Right ventricle myocardium superior (tissue), 1 donor: ENCODE measurements around the gene CYP4X1. TPM values are rescaled to one million over a fixed set of nuclear protein-coding genes. Genes with fewer than 3 reads are reported as not detected.
"Not testable (repeated sequence)": the region's sequence is repeated elsewhere in the genome, so short reads cannot be mapped to it uniquely, and the experiment has no call there.

ENCODE experiments used
- ATAC-seq: fragments of 200-7000 bp; cut with Tn5 transposase; one replicate; pipeline ENCODE4 v1.9.1; 2020; ENCODE audit warnings: mild to moderate bottlenecking; ENCODE audit not compliant: poor library complexity
- DNase-seq: peaks from one replicate; pipeline ENCODE4 v3.0.0-alpha.2; 2020
- intact Hi-C: fragments of 100-400 bp; cut with DNase I; formaldehyde crosslinking; loops from one replicate; pipeline ENCODE4 v1.11.2; 2022
- long read RNA-seq: library from polyadenylated mRNA; unstranded; transcript quantifications from one replicate; pipeline ENCODE4 v2.0.0, GENCODE V29; 2021
- total RNA-seq: library from RNA; stranded (reverse); fragmentation: NEBNext Ultra II Directional; extraction: Animal tissue kit (Norgen Biotek cat#: 25700); gene quantifications from one replicate; pipeline ENCODE4 v1.2.1, GENCODE V29; 2021
- donor health status: DM: no; HTN: yes; CAD: no; lungs with severe emphysema.

CYP4X1 gene, protein sequence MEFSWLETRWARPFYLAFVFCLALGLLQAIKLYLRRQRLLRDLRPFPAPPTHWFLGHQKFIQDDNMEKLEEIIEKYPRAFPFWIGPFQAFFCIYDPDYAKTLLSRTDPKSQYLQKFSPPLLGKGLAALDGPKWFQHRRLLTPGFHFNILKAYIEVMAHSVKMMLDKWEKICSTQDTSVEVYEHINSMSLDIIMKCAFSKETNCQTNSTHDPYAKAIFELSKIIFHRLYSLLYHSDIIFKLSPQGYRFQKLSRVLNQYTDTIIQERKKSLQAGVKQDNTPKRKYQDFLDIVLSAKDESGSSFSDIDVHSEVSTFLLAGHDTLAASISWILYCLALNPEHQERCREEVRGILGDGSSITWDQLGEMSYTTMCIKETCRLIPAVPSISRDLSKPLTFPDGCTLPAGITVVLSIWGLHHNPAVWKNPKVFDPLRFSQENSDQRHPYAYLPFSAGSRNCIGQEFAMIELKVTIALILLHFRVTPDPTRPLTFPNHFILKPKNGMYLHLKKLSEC
- total RNA-seq: 1.9 TPM
- long read RNA-seq, partial matches to known transcripts: 1 of 3 reads
- long read RNA-seq, other reads (novel, unspliced or antisense): 0 of 3 reads

DNA sequence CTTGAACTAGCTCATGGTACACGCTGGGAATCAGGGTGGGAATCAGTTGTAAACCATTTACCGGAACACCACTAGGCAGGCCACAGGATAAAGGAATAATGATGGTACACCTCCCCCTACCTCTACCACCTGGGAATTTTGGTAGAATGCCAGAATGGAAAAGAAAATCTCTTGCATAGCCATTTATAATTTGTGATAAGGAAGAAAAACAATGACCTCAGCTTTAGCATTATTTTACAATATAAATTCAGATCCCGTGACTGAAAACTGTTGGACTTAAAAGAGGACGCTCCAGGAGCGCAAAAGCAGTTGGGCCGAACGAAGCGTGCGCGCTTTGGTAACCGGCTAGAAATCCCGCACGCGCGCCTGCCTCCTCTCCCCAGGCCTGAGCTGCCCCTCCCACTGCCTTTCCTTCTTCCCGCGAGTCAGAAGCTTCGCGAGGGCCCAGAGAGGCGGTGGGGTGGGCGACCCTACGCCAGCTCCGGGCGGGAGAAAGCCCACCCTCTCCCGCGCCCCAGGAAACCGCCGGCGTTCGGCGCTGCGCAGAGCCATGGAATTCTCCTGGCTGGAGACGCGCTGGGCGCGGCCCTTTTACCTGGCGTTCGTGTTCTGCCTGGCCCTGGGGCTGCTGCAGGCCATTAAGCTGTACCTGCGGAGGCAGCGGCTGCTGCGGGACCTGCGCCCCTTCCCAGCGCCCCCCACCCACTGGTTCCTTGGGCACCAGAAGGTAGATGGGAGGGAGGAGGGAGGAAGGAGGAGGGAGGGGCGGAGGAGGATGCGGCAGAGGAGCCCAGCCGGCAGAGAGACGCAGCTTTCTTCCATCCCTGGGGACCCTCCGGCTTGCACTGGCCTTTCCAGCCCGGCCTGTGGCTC is at the start of gene CYP4X1:
Gene CYP4X1 (plus strand): TSS at position 402 of the 873 bp plus-strand sequence. CDS start 149 bp downstream, at position 551.
- peak; percentile 66 for DNase-seq
- ATAC-seq: peak; percentile 76
- intact Hi-C loops: no loop called here

DNA sequence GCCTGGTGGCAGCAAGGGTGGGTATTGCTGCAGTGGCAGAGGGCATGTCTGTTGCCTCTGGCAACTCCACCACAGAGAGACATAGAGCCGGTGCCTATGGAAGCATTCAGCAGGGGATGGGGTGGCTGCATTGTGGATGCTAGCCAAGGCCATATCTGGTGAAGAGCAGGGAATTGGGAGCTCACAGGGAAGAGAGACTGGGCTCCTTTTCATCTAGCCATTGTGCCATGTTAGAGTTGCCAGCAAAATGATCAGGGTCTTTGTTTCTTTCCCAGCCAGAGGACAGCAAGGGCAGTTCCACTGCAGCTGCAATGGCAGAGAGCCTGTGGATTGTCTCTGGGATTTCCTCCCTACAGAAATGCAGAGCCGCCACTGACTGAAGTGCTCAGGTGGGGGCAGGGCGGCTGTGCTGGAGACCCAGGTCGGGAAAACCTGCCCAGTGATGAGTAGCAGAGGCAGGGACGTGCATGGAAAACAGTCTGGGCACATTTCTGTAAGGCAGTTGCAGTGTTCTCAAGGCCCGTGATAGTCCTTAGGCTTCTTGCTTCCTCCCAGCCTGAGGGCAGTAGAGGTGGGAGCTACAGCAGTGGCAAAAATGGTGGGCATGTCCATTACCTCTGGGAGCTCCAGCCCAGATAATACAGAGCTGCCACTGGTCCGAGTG is 40.2 kb upstream of the CYP4X1 start:
- ATAC-seq: no peak
- DNase-seq: no peak
- intact Hi-C loops: no loop called here

DNA sequence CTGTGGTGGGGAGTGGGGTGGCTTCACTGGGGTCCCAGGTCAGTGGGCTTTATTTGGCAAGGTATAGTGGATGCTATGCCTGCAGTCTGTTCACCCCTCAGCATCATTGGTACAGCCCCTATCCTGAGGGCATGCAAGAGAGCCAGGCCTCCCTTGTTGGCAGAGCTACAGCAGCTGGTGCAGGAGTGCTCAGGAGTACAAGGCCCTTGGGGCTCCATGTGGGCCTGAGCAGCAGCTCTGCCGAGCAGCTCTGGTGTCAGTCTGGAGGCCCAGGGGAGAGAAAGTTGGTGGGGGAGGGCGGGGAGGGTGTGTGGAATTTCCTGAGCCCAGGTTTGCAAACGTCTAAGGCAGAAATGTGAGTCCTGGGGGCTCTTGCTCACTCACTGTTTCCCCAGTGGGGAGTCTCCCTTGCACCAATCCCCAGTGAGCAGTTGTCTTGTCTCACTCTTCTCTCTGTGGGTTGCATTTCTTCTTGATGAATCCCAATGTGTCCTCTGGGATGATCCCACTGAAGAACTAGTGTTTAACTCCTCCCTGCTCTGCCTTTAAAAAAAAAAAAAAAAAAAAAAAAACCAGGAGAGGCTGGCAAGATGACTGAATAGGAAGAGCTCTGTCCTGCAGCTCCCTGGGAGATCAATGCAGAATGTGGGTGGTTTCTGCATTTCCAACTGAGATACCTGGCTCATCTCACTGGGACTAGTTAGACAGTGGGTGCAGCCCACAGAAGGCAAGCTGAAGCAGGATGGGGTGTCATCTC is 39.5 kb upstream of the CYP4X1 start:
- no peak for ATAC-seq
- DNase-seq: no peak
- intact Hi-C loops: no loop called here

DNA sequence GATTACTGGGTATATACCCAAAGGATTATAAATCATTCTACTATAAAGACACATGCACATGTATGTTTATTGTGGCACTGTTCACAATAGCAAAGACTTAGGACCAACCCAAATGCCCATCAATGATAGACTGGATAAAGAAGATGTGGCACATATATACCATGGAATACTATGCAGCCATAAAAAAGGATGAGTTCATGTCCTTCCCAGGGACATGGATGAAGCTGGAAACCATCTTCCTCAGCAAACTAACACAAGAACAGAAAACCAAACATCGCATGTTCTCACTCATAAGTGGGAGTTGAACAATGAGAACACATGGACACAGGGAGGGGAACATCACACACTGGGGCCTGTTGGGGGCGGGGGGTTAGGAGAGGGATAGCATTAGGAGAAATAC is 32.9 kb upstream of the CYP4X1 start:
- intact Hi-C loops: not testable (repeated sequence)

DNA sequence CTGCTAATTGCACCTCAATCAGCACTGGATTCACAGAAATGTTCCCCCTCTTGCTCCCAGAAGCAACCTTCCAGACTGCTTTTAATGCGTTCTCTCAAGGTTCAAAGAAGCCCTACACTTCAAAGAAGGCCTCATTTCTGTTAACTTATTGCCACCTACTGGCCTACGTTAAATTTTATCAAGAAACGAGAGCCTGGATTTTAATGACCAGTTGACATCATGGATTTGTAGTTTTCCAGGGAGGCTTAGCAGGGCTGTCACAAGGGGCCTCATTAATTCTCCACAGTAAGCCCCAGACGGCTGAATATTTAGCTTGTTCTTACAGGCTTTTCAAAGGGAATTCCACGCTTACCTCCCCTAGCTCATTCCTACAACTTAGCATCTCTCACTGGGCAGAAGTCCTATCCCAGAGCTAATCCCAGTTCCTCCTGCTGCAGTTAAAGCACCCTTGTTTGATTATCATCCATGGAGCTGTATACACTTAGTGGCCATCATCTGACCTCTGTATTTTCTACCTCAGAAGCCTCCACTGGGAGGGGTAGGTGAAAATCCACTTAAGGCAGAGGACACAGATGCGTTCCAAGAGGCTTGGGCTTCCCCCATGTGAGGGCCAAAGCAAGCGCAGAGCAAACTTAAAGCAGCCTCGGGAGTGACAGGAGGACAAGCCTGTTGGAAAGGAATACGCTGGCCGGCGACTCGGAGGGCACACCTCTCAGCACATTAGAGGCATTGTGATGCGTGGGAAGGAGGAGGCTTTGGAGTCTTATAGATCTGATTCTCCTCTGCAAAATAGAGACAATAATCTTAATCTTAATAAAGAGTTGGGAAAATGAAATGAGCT is 32.2 kb upstream of the CYP4X1 start:
- ATAC-seq: no peak
- intact Hi-C loops: no loop called here
- no peak for DNase-seq

More for the DNA sequence above, 32.9 kb upstream of the CYP4X1 start:
- DNase-seq, ATAC-seq: not testable (repeated sequence)

DNA sequence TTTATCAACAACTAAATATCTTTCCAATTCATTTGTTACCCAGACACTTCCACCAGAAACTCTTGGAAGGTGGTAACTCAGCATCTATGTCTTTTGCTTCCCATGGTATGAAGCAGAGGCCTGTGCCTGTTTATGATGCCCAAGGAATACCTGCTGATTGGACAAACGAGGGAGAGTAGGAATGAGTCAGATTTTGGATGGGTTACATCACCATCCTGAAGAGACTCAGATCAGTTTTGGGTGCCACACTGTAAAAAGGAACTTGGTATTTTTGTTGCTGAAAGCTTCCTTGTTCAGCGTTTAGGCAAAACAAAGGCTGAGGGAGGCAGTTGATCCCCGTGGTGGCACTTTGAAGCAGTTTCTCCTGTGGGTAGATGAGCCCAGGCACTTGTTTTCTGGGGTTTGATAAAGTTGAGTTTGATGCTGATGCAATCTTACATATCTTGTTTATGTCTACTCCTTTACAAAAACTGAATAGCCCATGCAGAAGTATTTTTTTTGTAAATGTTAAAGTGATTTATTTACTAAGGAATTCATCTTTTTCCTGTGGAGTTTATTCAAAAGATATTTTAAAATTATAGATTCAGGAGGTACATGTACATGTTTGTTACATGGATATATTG is 26.7 kb upstream of the CYP4X1 start:
- intact Hi-C loops: no loop called here
- DNase-seq (no peak), ATAC-seq (no peak)

DNA sequence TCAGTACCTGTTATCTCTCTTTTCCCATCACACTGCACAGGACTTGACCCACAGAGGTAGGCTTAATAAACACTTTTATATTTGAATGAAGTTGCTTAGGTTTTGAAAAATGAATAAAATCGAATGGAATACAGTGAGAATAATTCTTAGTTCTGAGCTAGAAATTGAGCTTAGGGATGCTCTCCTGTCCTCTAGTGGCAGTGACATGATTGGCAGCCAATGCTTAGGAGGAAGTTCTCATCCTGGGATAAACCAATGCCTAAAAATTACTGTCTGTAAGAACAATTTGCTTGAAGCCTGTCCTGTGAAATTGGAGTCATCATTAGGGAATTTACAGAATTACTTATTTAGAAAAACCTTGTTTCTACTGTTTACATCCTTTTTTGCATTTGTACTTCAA is 21.3 kb upstream of the CYP4X1 start:
- ATAC-seq: no peak
- DNase-seq: no peak
- intact Hi-C loops: no loop called here

DNA sequence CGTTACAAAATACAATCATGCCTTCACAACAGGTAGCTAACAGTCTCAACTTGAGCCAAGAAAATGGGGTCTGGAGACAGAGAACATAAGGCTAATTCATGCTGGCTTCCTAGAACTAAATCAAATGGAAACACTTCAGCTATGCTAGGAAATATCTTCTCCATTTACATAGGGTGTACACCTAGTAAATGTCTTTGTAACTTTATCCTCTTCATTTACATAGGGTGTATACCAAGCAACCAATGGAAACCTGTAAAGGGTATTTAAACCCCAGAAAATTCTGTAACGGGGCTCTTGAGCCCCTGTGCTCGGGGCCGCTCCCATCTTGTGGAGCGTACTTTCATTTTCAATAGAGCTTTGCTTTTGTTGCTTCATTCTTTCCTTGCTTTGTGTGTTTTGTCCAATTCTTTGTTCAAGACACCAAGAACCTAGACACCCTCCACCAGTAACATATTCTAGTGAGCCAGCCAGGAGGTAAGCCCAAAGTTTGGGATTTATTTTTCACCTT is 19.5 kb upstream of the CYP4X1 start:
- no peak for ATAC-seq
- DNase-seq: no peak
- intact Hi-C loops: no loop called here

DNA sequence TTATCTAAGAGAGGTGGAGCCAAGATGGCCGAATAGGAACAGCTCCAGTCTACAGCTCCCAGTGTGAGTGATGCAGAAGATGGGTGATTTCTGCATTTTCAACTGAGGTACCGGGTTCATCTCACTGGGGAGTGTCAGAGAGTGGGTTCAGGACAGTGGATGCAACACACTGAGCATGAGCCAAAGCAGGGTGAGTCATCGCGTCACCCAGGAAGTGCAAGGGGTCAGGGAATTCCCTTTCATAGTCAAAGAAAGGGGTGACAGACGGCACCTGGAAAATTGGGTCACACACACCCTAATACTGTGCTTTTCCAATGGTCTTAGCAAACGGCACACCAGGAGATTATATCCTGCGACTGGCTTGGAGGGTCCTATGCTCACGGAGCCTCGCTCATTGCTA is 17.0 kb upstream of the CYP4X1 start:
- intact Hi-C loops, ATAC-seq, DNase-seq: not testable (repeated sequence)

DNA sequence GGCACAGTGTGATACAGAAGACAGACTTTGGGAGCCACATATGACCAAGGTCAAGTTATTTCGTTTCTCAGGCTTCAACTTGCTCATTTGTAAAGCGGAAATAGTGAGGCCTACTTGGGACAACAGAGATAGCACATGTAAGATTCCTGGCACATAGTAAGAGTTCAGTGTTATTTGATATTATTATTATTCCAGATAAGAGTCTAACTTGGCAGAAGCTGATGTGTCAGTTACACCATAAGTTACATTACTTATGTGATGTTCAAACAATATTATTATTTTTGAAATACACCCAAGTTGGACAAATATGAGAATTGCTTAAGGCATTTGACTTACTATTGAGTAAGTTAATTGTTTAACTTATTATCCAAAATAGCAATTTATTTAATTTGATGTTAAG is 10.2 kb upstream of the CYP4X1 start:
- DNase-seq (no peak), ATAC-seq (peak; percentile 55)
- intact Hi-C loops: no loop called here

DNA sequence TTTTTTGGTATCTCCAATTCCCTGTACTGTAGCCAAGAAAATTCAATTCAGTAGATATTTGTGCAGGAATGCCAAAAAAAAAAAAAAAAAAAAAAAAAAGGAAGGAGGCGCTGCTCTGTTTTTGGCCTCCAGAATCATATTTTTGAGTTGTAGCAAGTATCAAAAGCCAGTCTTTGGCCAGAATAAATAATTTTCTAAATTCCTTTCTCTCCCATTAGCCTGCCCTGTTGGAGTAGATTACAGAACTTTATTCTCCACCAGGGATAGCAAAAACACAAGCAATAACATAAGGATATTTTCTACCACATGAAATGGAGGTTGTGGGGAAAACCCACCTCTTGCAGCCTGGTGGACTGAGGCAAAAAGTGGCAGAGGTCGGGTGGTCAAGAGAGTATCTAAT is 2.4 kb upstream of the CYP4X1 start:
- no peak for DNase-seq
- peak; percentile 60 for ATAC-seq
- intact Hi-C loops: no loop called here

DNA sequence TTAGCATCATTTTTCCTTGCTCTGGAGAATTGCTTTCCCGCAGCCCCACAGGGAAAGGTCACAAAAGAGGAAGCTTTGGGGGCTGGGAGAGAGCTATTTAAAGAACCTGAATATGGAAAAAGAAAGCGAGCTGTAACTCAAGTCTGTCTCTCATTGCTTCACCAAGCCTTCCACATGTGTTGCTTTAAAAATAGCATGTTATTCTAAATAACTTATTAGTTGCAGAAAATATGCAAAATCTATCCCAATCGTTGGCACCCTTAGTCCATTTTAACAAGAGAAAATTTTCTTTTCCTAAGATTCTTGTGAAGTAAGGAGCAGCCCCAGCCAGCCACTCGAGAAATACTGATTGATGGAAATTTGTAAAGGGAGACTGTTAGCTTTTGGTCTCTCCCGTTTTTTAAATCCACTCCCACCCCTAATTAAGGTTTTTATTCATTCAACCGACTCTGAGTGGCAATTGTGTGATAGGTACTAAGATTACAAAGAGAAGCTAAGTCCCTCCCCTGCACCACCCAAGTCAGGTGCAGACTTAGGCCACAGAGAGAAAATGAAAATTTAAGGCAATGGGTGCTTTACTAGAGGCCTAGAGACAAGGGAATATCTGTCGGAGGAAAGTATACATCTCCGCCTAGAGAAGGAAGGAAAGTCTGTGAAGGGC is 802 bp downstream of the CYP4X1 start:
- intact Hi-C loops: no loop called here
- ATAC-seq (no peak), DNase-seq (no peak)

DNA sequence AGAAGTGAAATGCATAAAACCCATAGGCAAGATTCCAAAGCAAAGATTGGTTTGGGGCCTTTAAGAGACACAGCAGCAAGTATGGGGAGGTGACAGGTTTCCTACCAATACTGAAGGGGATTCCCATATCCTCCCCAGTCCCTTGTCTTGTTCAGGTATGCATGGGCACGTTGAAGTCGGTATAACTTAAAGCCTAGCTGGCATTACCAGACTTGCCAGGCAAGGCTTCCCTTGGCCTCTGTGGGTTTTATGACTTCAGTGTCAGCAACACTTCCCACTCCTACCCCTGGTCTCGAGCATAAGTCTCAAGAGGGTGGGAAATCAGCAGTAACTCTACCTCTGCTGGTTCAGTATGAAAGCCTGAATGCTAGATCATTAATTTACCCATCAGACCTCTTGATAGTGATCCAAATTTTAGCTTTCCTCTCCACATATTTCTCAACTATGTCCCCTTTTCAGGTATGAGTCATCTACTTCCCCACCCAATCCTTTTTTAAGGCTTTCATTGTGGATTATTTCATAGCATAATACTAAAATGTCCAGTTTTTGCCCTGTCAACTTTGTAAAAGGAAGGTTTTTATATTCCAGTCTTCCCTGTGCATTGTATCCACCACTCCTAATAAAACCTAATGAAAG is 6.8 kb downstream of the CYP4X1 start:
- ATAC-seq (peak; percentile 67), DNase-seq (no peak)
- intact Hi-C loops: no loop called here

DNA sequence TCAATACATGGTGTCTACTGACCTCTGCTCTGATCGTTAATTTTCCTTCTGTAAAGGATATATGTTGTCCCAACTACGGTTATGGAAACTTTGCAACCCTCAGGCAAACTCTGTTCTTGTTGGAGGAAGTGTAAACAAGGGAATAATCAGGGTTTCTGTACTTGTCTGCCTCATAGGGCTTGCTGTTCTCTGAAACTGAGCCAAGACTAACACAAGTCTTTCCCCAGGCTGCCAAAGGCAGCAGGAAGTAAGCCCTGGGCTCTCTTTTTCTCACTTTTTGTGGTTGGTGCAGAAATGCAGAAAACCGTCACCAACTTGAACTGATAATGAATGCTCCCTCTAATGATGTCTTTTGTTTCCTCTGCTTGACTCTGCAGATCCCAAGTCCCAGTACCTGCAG is 7.6 kb downstream of the CYP4X1 start:
- peak; percentile 92 for ATAC-seq
- no peak for DNase-seq
- intact Hi-C loops: no loop called here

DNA sequence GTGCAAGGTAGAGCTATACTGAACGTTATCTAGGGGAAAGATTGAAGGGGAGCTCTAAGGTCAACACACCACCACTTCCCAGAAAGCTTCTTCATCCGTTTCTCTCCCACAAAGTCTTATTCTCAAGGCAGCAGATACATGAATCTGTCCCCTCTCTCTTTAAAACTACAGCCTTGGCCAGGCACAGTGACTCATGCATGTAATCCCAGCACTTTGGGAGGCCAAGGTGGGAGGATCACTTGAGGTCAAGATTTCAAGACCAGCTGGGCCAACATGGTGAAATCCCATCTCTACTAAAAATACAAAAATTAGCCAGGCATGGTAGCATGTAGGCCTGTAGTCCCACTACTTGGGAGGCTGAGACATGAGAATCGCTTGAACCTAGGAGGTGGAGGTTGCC is 8.1 kb downstream of the CYP4X1 start:
- DNase-seq (no peak), ATAC-seq (peak; percentile 55)

DNA sequence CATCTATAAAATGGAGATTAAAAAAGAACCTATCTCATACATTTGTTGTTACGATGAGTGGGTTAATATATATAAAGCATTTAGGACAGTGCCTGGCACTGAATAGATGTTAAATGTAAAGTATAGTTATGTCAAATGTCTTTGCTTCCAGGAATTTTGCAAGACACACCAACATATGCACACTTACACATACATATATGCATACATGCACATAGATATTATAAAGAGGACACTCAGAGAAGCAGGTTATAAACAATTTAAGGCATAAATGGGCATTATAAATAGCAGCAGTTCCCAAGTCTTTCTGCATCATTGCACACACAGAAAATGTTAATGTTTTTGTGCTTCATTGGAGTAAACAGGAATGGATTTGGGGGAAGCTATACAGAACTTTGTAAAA is 13.3 kb downstream of the CYP4X1 start:
- DNase-seq (no peak), ATAC-seq (no peak)
- intact Hi-C loops: no loop called here

More for the DNA sequence above, 8.1 kb downstream of the CYP4X1 start:
- intact Hi-C loops: no loop called here
